NB4 (cell line): Measurements from ENCODE around the gene DMAC2L.

Experiments
- CTCF ChIP-seq: IDR thresholded peaks from one replicate; pipeline ENCODE4 v1.5.1; 2012; ENCODE audit warnings: low read depth, low read length
- MYC ChIP-seq: IDR thresholded peaks from 2 replicates; pipeline ENCODE4 v1.6.1; 2011; ENCODE audit warnings: low read depth, low read length
- POLR2A ChIP-seq: IDR thresholded peaks from 2 replicates; pipeline ENCODE4 v1.6.1; 2011; ENCODE audit warnings: mild to moderate bottlenecking; ENCODE audit not compliant: insufficient read length; ENCODE audit errors: extremely low read depth
- TF ChIP-seq, protein P1 (sequence below): IDR thresholded peaks from 2 replicates; pipeline ENCODE4 v1.6.1; 2011; ENCODE audit warnings: low read depth, low read length

DNA sequence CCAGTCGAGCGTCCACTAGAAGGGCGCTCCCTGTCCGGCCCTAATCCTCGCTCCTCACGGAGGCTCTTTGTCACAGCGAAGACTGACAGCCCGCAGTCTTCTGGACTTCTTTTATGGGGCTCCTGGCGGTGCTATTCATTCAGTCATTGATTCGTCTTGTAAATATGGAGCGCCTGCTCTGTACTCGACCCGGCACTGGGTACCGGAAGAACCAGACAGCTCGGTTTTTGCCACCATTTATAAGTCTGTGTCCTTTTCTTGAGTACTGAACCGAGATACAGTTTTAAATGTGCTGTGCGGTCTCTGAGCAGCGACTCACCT, 570 bp downstream of the DMAC2L start:
- TF ChIP-seq CTCF (no peak), POLR2A (no peak), MYC (no peak)
- TF ChIP-seq, protein P1, sequence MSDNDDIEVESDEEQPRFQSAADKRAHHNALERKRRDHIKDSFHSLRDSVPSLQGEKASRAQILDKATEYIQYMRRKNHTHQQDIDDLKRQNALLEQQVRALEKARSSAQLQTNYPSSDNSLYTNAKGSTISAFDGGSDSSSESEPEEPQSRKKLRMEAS: no peak
